Measurements from ENCODE around the gene TMEM50B.
A peak's percentile ranks its signal among the peaks of the same experiment; 100 is the strongest.
"Not testable (repeated sequence)": the region's sequence is repeated elsewhere in the genome, so short reads cannot be mapped to it uniquely, and the experiment has no call there.

Gene TMEM50B

DNA sequence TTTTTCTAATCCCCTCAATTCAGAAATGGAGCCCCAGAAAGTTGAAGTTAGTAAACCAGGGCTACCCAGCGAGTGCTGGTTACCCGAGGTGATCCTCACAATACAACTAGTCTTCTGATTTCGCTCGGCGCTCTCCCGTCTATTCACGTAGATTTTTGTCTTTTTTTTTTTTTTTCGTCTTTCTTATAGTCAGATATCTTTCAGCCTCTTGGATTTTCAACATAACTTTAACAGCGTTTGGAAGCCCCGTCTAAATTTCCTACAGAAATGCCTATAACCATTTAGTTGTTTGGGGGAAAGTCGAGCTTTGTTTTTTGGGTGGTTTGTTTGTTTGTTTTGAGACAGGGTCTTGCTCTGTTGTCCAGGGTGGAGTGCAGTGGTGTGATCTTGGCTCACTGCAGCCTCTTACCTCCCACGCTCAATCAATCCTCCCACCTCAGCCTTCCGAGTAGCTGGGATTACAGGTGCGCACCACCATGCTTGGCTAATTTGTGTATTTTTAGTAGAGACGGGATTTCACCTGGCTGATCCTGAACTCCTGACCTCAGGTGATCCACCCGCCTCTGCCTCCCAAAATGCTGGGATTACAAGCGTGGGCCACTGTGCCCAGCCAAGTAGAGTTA lies 818 bp upstream of the TMEM50B start:
- H3K4me3 ChIP-seq (ENCODE audit: low read length) = peak overlapping the region; percentile 84
- no peak for DNase-seq (ENCODE audit: low read depth, low spot score)

DNA sequence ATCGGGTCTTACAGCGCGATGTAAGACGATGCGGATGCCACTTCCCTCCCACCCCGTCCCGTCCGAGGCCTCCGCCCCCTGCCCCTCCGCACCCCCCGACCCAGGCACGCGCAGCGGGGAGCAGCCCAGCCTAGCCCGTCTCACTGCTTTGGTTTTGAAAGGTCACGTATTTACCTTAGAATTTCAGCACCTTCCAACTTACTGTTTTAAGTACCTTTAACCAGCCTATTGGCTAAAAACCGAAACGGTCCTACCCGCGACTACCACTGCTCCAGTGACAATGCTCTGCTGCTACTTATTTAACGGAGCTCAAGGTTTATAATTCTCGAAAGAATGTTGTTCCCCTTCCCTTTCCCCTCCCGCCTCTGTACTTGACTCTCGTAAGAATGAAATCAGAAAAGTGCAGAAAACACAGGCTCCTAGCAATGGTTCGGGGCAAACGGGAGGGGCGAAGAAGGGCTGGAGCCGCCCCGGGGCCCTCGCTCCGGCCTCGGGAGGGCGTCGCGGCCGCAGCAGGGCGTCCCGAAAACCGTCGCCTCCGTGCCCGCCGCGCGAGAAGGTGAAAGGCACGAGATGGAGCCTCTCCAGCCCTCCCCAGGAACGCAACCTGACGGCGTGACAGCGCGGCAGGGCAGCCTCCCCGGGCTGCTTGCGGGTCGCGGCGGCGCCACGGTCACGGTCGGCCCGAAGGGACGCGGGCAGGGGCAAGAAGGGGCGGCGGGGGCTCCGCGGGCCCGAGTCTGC lies 667 bp downstream of the TMEM50B start:
- DNase-seq (ENCODE audit: low read depth, low spot score) = peak; percentile 20

DNA sequence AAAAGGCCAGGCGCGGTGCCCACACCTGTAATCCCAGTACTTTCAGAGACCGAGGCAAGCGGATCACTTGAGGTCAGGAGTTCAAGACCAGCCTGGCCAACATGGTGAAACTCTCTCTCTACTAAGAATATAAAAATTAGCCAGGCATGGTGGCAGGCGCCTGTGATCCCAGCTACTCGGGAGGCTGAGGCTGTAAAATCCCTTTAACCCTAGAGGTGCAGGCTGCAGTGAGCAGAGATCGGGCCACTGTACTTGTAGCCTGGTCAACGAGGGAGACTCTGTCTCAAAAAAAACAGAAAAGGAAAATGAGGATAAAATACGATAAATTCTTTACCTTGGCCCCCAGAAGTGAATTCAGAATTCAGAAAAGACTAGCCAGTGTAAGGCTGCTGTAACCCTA lies 1.6 kb downstream of the TMEM50B start:
- peak overlapping the region; percentile 59 for H3K4me3 ChIP-seq (ENCODE audit: low read length)
- DNase-seq (ENCODE audit: low read depth, low spot score) = no peak

More for the DNA sequence above, 667 bp downstream of the TMEM50B start:
- H3K4me3 ChIP-seq (ENCODE audit: low read length) = peak overlapping the region; percentile 59

DNA sequence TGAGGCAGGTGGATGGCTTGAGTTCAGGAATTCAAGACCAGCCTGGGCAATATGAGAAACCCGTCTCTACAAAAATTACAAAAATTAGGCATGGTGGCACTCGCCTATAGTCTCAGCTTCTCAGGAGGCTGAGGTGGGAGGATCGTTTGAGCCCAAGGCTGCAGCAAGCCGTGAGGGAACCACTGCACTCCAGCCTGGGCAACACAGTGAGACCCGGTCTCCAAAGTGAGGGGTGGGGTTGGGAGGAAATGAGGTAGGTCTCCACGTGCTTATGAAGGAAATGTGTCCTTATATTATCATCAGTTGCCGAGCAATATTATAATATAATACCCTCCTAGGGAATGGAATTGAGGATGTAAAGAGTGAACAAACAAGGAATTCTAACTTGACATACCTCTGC lies 2.7 kb downstream of the TMEM50B start:
- H3K4me3 ChIP-seq (ENCODE audit: low read length) = no peak overlapping the region
- no peak for DNase-seq (ENCODE audit: low read depth, low spot score)

DNA sequence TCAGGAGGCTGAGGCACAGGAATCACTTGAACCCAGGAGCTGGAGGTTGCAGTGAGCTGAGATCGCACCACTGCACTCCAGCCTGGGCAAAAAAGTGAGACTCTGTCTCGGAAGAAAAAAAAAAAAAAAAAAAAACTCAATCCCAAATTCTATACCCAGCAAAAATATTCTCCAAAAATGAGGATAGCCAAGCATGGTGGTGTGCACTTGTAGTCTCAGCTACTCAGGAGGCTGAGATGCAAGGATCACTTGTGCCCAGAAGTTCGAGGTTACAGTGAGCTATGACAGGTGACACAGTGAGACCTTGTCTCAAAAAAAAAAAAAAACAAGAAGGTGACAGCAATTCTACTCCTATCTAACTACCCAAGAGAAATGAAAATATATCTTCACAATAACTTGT lies 6.4 kb downstream of the TMEM50B start:
- no peak overlapping the region for H3K4me3 ChIP-seq (ENCODE audit: low read length)
- no peak for DNase-seq (ENCODE audit: low read depth, low spot score)

DNA sequence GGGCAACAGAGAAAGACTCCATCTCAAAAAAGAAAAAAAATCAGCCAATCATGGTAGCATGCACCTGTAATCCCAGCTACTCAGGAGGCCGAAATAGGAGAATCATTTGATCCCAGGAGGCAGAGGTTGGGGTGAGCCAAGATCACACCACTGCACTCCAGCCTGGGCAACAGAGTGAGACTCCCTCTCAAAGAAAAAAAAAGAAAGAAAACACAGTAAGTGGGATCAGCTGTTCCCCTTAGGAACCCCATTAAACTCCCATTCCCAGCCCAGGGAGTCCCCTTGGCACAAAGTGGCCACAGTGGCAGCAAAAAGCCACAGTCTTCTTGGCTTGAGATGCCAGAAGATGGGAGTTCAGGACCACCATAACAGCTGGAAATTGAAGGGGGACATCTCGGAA lies 9.1 kb downstream of the TMEM50B start:
- no peak overlapping the region for H3K4me3 ChIP-seq (ENCODE audit: low read length)
- no peak for DNase-seq (ENCODE audit: low read depth, low spot score)

DNA sequence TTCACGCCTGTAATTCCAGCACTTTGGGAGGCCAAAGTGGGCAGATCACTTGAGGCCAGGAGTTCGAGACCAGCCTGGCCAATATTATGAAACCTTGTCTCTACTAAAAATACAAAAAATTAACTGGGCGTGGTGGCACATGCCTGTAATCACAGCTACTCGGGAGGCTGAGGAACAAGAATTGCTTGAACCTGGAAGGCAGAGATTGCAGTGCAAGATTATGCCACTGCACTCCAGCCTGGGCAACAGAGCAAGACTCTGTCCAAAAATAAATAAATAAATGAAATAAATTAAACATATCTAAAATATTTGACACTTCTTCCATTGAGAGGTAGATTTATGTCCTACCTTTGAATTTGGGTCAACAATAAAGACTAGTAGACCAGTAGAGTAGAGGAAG lies 10.6 kb downstream of the TMEM50B start:
- DNase-seq (ENCODE audit: low read depth, low spot score) = not testable (repeated sequence)

DNA sequence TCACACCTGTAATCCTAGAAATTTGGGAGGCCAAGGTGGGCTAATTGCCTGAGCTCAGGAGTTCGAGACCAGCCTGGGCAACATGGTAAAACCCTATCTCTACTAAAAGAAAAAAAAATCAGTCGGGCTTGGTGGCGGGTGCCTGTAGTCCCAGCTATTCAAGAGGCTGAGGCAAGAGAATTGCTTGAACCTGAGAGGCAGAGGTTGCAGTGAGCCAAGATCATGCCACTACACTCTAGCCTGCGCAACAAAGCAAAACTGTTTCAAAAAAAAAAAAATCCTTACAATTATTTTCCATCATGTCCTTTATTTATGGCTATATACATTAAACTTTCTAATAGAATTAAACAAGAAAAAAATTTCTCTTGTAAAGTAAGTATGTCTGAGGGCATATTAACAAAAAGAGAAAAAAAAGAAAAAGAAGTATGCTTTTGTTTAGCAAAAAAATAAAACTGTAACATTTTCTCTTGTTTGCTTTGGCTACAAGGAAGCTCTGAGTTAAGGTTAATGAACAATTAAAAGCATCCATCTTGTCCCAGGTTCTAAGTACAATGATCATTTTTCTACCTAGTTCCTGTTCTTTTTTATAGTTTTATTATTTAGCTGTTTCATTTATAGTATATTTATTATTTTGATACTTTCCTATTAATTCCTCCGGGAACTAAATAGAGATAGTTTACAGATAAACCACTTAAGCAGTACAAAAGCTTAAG lies 18.1 kb downstream of the TMEM50B start:
- no peak overlapping the region for H3K4me3 ChIP-seq (ENCODE audit: low read length)
- no peak for DNase-seq (ENCODE audit: low read depth, low spot score)

More for the DNA sequence above, 10.6 kb downstream of the TMEM50B start:
- not testable (repeated sequence) for H3K4me3 ChIP-seq (ENCODE audit: low read length)

DNA sequence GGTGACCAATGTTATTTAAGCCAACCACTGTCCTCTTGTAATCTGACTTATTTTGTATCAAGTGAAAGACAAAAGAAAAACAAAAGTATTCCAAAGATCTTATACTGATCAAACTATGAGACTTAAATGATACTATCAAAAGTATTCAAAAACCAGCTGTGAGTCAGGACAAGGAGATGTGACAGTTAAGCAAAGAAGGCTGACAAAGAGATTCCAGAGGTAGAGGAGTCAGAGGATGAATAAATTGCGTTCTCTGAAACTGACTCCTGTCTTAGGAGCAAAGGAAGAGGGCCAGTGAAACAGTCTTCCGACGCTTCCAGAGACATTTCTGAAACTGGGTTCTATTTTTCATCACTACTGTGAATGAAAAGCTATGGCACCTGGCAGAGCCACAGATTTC lies 20.9 kb downstream of the TMEM50B start:
- no peak for DNase-seq (ENCODE audit: low read depth, low spot score)
- H3K4me3 ChIP-seq (ENCODE audit: low read length) = no peak overlapping the region

DNA sequence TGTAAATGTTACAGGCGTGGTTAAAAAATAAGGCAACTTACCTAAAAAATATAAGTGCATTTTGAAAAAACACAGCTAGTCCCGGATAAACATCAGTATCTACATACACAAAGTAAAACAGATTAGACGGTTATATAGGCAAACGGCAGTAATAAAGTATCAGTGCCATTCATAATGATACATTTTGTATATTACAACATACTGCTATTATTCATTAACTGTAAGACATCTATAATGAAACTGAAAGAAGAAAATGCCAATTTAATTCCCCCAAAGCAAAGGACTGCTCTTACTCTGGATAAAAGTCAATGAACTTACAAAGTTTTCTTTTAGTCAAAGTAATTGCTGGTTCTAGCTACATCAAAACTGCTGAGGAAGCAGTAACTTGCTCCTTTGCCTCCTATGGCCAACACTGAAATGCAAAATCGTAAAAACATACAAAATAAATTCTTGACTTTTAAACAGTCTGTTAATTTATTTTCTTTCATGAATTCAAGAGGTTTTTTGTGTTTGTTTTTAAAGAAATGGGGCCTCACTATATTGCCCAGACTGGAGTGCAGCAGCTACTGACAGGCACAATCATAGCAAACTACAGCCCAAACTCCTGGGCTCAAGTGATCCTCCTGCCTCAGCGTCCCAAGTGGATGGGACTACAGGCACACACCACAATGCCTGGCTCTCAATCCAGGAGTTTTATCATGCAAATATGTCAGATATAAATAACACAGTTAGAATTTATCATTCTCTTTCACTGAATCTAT lies 23.9 kb downstream of the TMEM50B start:
- H3K4me3 ChIP-seq (ENCODE audit: low read length) = no peak overlapping the region
- DNase-seq (ENCODE audit: low read depth, low spot score) = no peak

DNA sequence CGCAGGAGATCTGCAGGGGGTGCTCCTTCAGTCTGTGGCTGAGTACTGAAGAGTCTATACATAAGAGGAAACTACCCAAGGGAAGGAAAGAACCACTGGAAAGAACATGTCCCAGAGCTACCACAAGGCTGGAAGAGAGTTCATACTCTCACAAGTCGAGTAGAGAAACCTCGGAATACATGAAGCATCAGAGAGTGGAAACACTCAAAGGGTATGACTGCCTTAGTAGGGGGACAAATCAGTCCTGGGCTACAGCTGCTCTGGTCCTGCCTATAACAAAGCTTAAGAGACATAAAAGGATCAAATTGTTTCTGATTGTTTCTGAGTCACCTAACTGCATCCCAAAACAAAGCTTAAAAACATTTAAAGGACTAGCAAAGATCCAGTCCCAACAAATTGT lies 27.4 kb downstream of the TMEM50B start:
- H3K4me3 ChIP-seq (ENCODE audit: low read length) = no peak overlapping the region
- no peak for DNase-seq (ENCODE audit: low read depth, low spot score)

DNA sequence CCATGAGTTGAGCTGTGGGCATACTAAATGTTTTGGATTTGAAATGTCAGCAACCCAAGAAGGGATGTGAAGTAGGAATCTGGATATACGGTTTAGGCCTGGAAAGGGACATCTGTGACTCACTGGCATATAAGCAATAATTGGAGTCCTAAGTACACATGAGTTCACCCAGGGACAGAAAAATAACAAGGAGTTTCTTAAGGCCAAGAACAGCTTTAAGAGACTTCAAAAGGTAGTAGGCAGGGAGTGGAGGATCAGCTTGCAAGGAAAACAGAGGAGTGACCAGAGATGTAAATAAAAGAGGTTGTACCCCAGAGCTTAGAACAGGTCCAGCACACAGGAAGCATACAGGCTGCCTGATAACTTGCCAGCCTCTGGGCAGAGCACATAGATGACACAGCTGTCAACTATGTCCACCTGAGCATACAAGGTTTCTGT lies 28.1 kb downstream of the TMEM50B start:
- no peak for DNase-seq (ENCODE audit: low read depth, low spot score)

DNA sequence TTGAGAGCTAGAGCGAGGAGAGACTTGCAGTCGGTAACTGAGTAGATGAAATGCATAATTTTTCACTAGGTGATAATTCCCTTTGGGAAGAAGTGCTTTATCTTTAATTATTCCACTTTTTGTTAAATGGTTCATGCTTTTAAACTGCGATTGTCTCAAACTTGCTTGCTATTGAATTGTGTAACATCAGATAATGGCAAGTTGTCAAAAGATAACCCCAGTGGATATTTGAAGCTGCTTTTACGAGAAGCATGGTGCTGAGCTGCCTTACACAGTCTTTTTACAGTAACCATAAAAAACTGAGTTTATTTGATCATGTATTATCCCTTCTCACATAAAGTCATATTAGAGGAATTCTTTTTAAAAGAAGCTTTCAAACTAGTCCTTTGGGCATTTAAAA lies 30.2 kb downstream of the TMEM50B start:
- H3K4me3 ChIP-seq (ENCODE audit: low read length) = no peak overlapping the region
- DNase-seq (ENCODE audit: low read depth, low spot score) = no peak

More for the DNA sequence above, 28.1 kb downstream of the TMEM50B start:
- H3K4me3 ChIP-seq (ENCODE audit: low read length) = no peak overlapping the region

DNA sequence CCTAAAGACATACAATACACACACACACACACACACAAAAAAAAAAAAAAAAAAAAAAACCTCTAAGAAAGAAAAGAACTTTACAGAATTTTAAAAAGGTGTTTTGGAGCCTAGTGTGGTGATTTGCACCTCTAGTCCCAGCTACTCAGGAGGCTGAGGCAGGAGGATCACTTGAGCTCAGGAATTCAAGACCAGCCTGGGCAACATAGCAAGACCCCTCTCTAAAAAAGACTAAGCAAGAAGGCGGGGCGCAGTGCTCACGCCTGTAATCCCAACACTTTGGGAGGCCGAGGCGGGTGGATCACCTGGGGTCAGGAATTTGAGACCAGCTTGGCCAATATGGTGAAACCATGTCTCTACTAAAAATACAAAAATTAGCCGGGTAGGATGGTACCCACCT lies 33.2 kb downstream of the TMEM50B start:
- H3K4me3 ChIP-seq (ENCODE audit: low read length) = not testable (repeated sequence)

DNA sequence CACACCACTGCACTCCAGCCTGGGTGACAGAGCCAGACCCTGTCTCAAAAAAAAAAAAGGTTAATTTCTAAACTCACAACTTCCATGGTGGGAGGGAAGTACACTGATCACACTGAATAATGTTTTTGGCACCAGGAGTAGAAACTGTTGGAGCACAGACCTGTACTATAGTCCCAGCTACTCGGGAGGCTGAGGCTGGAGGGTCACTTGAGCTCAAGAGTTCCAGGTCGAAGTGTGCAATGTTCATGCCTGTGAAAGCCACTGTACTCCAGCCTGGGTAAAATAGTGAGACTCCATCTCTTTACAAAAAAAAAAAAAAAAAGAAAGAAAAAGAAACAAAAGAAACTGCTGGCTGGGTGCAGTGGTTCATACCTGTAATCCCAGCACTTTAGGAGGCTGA lies 35.3 kb downstream of the TMEM50B start:
- DNase-seq (ENCODE audit: low read depth, low spot score) = no peak
- H3K4me3 ChIP-seq (ENCODE audit: low read length) = no peak overlapping the region

More for the DNA sequence above, 33.2 kb downstream of the TMEM50B start:
- DNase-seq (ENCODE audit: low read depth, low spot score) = not testable (repeated sequence)

DNA sequence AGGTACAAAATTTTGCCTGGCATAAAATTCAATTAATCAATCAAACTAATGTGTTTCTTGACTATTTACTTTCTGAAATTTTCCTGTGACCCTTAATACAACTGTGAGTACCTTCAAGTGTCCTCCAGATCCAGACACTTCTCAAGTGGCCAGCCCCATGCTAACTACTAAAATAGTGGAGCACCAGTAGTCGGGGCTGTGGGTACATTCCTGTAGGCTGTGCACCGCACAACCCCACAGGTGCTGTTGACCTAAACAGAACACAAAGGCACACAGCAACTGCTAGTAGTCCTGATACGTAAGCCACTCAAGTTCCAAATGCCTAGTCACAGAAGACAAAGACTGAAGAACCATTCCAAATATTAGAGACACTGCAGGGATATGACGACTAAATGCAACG lies 36.6 kb downstream of the TMEM50B start:
- no peak for DNase-seq (ENCODE audit: low read depth, low spot score)
- H3K4me3 ChIP-seq (ENCODE audit: low read length) = no peak overlapping the region

DNA sequence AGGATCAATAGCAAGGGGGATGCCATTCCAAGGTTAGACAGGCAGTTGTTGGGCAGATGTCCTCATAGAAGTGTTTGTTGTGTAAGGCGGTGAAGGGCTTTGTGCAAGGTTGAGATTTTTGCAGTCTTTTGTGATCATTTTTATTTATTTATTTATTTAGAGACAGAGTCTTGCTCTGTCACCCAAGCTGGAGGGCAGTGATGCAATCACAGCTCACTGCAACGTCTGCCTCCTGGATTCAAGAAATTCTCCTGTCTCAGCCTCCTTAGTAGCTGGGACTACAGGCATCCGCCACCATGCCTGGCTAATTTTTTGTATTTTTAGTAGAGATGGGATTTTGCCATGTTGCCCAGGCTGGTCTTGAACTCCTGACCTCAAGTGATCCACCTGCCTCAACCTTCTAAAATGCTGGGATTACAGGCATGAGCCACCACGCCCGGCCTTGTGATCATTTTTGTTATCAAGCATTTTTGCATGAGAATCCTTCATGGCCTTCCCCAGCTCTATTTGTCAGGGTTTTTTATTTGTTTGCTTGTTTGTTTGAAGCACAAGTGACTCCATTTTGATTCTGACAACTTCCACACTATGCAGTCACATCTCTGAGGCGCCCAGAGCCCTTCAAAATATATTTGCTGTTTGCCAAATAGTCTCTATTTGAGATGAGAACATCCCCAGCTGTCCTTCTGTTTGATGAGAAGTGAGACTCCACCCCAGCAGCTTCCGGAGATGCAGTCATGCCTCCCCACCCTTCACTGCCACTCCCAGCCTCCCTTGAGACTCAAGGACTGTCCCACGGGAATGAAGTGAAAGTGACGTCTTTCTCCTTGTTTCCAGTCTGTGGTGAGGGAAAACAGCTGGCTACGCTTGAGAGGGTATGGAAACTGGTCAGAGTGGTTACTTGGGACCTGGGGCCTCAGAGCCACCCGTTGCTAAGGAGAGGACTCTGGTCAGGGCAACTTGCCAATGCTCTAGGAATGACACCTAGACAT lies 38.0 kb downstream of the TMEM50B start:
- DNase-seq (ENCODE audit: low read depth, low spot score) = no peak
- H3K4me3 ChIP-seq (ENCODE audit: low read length) = no peak overlapping the region

DNA sequence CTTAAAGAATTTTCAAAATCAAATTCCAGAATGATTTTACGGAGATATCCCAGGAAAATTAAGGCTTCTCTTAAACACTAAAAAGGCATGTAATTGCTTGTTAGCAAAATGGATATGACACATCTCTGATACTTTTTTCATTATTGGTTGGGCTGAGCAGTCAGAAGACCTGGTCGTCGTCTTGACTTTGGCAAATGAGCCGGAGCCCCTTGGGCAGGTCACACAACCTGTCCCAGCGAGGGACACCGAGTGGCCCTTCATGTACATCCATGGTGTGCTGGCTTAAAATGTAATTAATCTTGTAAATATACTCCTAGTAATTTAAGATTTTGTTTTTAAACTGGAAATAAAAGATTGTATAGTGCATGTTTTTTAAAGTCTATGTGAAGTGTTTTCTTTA lies 42.6 kb downstream of the TMEM50B start:
- no peak overlapping the region for H3K4me3 ChIP-seq (ENCODE audit: low read length)
- DNase-seq (ENCODE audit: low read depth, low spot score) = no peak

All from Jurkat, Clone E6-1 (cell line).